Measurements from ENCODE around the gene IL19. TPM values are rescaled to one million over a fixed set of nuclear protein-coding genes. Genes with fewer than 3 reads are reported as not detected.

The IL19 gene
- total RNA-seq, 1 experiment from 2014 or later: not detected

DNA sequence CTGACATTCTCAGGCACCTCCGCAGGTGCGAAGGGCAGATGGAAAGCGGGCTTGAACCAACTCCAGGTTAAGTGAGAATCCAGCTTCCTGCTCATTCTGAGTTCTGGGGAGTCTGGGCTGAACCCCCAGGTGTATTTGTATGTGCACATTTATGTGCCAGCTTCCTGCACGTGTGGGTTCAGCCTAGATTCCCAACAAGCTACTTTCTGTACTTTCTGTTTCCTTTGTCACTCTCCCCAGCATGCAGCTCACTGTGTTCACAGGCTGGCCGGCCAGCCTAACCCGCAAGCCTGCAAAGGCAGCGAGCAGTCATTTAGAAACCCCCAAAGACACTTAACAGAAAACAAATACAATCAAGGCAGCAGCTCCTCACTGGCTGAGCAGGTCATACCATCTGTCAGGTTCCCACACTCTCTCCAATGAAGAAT, 1.3 kb upstream of the IL19 start:
- peaks cover 4% of the 10 kb centered on the region for H3K27me3 Mint-ChIP-seq (ENCODE audit: low read depth)
- POLR2A ChIA-PET: interaction anchor here (0.5 kb wide), 1 partner anchor 150 kb away, joined by 5 read pairs; no protein-coding TSS in a partner anchor
- H3K4me3 Mint-ChIP-seq: no peak overlapping the region
- DNase-seq (ENCODE audit: low spot score): no peak
- no peak overlapping the region for H3K27ac Mint-ChIP-seq
- CTCF ChIA-PET: interaction anchor here (1.0 to 3.8 kb wide), 7 partner anchors 8 to 162 kb away, joined by 3 to 16 read pairs (median 9); no protein-coding TSS in a partner anchor
- no peak for ATAC-seq
- no peaks in the 10 kb centered on the region for H3K9me3 Mint-ChIP-seq
- TF ChIP-seq ZNF232 (CRISPR knock-in tag; IDR thresholded peaks at IDR 0.05): no peak
- no peak for TF ChIP-seq MXD4 (CRISPR knock-in tag; IDR thresholded peaks at IDR 0.05; ENCODE audit: borderline replicate concordance)
- TF ChIP-seq FOXP1 (CRISPR knock-in tag; IDR thresholded peaks at IDR 0.05; ENCODE audit: borderline replicate concordance): no peak
- TF ChIP-seq GTF2I (CRISPR knock-in tag; conservative IDR thresholded peaks at IDR 0.05): no peak
- no peak for TF ChIP-seq NFYB (CRISPR knock-in tag; conservative IDR thresholded peaks at IDR 0.05; ENCODE audit: low read depth)
- no peak for TF ChIP-seq ELF4 (CRISPR knock-in tag; IDR thresholded peaks at IDR 0.05; ENCODE audit: low read depth)
- H3K4me1 Mint-ChIP-seq: peaks cover 33% of the 10 kb centered on the region
- no peaks in the 10 kb centered on the region for H3K36me3 Mint-ChIP-seq

DNA sequence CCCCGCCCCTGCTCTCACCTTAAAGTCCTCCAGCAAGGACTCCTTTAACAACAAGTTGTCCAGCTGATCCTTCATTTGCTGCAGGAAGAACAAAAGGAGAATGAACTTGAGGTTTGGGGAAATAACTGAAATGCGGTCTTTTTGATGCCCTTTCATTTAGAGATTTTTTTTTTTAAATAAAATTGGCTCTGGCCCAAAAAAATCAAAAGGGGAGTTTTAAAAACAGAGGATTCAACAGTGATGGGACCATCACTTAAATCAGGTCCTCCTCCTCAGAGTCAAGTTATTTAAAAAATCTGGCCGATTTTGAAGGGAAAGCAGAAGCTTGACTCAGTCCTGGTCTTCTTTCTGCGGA, 742 bp downstream of the IL19 start:
- no peak for DNase-seq (ENCODE audit: low spot score)
- Mint-ChIP-seq H3K36me3 (no peaks in the 10 kb centered on the region), H3K4me3 (no peak overlapping the region), H3K27ac (no peak overlapping the region), H3K9me3 (no peaks in the 10 kb centered on the region), H3K4me1 (peaks cover 34% of the 10 kb centered on the region), H3K27me3 (ENCODE audit: low read depth) (peaks cover 4% of the 10 kb centered on the region)
- ChIA-PET CTCF (interaction anchor here (0.6 to 3.8 kb wide), 3 partner anchors 10 to 141 kb away, joined by 3 to 16 read pairs (median 14); no protein-coding TSS in a partner anchor), POLR2A (no interaction called here)
- no peak for ATAC-seq
- no peak for TF ChIP-seq ZNF317 (CRISPR knock-in tag; IDR thresholded peaks at IDR 0.05; ENCODE audit: borderline replicate concordance, low read depth)
- no peak for TF ChIP-seq NFYB (CRISPR knock-in tag; conservative IDR thresholded peaks at IDR 0.05; ENCODE audit: low read depth)
- TF ChIP-seq, protein P1, sequence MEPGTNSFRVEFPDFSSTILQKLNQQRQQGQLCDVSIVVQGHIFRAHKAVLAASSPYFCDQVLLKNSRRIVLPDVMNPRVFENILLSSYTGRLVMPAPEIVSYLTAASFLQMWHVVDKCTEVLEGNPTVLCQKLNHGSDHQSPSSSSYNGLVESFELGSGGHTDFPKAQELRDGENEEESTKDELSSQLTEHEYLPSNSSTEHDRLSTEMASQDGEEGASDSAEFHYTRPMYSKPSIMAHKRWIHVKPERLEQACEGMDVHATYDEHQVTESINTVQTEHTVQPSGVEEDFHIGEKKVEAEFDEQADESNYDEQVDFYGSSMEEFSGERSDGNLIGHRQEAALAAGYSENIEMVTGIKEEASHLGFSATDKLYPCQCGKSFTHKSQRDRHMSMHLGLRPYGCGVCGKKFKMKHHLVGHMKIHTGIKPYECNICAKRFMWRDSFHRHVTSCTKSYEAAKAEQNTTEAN (CRISPR knock-in tag; IDR thresholded peaks at IDR 0.05): no peak
- TF ChIP-seq, protein P2, sequence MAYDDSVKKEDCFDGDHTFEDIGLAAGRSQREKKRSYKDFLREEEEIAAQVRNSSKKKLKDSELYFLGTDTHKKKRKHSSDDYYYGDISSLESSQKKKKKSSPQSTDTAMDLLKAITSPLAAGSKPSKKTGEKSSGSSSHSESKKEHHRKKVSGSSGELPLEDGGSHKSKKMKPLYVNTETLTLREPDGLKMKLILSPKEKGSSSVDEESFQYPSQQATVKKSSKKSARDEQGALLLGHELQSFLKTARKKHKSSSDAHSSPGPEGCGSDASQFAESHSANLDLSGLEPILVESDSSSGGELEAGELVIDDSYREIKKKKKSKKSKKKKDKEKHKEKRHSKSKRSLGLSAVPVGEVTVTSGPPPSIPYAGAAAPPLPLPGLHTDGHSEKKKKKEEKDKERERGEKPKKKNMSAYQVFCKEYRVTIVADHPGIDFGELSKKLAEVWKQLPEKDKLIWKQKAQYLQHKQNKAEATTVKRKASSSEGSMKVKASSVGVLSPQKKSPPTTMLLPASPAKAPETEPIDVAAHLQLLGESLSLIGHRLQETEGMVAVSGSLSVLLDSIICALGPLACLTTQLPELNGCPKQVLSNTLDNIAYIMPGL (CRISPR knock-in tag; IDR thresholded peaks at IDR 0.05): no peak
- TF ChIP-seq, protein P3, sequence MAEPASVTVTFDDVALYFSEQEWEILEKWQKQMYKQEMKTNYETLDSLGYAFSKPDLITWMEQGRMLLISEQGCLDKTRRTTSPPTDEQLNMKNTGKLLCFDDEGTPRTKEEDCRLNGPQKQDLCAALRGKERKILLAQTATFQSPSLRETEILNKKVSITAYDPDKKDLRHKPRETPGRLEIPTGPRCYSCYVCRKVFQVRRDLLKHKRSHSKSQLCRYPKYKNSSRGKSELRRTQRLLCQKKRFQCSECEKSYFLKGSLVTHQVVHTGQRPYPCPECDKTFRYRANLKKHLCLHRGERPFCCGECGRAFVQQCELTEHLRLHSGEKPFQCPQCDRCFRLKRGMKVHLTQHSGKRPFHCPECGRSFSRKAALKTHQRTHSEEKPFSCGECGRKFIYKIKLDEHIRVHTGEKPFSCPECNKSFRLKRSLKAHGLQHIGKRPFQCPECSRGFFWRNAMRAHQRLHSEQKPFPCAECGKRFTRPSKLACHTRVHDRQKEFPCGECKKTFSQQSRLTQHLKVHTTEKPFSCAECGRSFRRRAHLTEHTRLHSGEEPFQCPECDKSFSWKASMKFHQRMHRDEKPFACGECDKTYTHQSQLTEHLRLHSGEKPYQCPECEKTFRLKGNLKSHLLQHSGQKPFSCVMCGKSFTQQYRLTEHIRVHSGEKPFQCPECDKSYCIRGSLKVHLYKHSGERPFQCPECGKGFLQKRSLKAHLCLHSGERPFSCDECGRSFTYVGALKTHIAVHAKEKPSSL (CRISPR knock-in tag; conservative IDR thresholded peaks at IDR 0.05): no peak
- TF ChIP-seq GTF2I (CRISPR knock-in tag; conservative IDR thresholded peaks at IDR 0.05): no peak
- no peak for TF ChIP-seq ZBTB21 (CRISPR knock-in tag; IDR thresholded peaks at IDR 0.05; ENCODE audit: borderline replicate concordance)
- TF ChIP-seq, protein P4, sequence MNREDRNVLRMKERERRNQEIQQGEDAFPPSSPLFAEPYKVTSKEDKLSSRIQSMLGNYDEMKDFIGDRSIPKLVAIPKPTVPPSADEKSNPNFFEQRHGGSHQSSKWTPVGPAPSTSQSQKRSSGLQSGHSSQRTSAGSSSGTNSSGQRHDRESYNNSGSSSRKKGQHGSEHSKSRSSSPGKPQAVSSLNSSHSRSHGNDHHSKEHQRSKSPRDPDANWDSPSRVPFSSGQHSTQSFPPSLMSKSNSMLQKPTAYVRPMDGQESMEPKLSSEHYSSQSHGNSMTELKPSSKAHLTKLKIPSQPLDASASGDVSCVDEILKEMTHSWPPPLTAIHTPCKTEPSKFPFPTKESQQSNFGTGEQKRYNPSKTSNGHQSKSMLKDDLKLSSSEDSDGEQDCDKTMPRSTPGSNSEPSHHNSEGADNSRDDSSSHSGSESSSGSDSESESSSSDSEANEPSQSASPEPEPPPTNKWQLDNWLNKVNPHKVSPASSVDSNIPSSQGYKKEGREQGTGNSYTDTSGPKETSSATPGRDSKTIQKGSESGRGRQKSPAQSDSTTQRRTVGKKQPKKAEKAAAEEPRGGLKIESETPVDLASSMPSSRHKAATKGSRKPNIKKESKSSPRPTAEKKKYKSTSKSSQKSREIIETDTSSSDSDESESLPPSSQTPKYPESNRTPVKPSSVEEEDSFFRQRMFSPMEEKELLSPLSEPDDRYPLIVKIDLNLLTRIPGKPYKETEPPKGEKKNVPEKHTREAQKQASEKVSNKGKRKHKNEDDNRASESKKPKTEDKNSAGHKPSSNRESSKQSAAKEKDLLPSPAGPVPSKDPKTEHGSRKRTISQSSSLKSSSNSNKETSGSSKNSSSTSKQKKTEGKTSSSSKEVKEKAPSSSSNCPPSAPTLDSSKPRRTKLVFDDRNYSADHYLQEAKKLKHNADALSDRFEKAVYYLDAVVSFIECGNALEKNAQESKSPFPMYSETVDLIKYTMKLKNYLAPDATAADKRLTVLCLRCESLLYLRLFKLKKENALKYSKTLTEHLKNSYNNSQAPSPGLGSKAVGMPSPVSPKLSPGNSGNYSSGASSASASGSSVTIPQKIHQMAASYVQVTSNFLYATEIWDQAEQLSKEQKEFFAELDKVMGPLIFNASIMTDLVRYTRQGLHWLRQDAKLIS (CRISPR knock-in tag; IDR thresholded peaks at IDR 0.05; ENCODE audit: borderline replicate concordance): no peak
- TF ChIP-seq EMX1 (CRISPR knock-in tag; IDR thresholded peaks at IDR 0.05): no peak
- no peak for TF ChIP-seq ZNF416 (CRISPR knock-in tag; IDR thresholded peaks at IDR 0.05)

Data from WTC11 (cell line).